Common myeloid progenitor, CD34-positive (primary cell): Measurements from ENCODE around the gene SPTBN1.
A peak's percentile ranks its signal among the peaks of the same experiment; 100 is the strongest.

Experiments
- CTCF ChIA-PET: fragments of 350-600 bp; sonication (Branson Sonifier 250); formaldehyde crosslinking; loops from one replicate; lab custom pipeline; 2021; ENCODE audit warnings: antibody characterized with exemption; lab: Charles Lee
- POLR2A ChIA-PET: fragments of 350-600 bp; sonication (Branson Sonifier 250); formaldehyde crosslinking; loops from one replicate; lab custom pipeline; 2021; ENCODE audit warnings: antibody characterized with exemption; lab: Charles Lee
- DNase-seq, 3 donors: peaks; one replicate each; pipeline versions ENCODE4 v3.0.0 to v3.0.0-alpha.2; 2013
- H3K27ac ChIP-seq, 2 experiments: 1 replicate in 1 of 2; 2 replicates in 1 of 2; pipeline ENCODE4 v1.7.0; 2013; ENCODE audit warnings: inconsistent platforms in 2 of 2, low read length in 2 of 2, mild to moderate bottlenecking in 2 of 2, low read depth in 1 of 2, moderate library complexity in 1 of 2; ENCODE audit not compliant: severe bottlenecking in 2 of 2, insufficient read depth in 1 of 2, poor library complexity in 1 of 2
- H3K27me3 ChIP-seq, 5 experiments: replicated peaks in 2 of 5; 1 replicate in 3 of 5; 2 replicates in 2 of 5; pipeline versions ENCODE4 v1.6.1 to v1.7.0; 2013; ENCODE audit warnings: low read length in 4 of 5, mild to moderate bottlenecking in 2 of 5, moderate library complexity in 2 of 5, inconsistent platforms in 1 of 5; ENCODE audit not compliant: insufficient read depth in 5 of 5, control insufficient read depth in 4 of 5
- H3K36me3 ChIP-seq, 4 experiments: 1 replicate in 2 of 4; 2 replicates in 2 of 4; pipeline versions ENCODE4 v1.6.1 to v1.7.0; 2013; ENCODE audit warnings: low read length in 3 of 4, control low read depth in 1 of 4, mild to moderate bottlenecking in 1 of 4; ENCODE audit not compliant: control insufficient read depth in 4 of 4, insufficient read depth in 4 of 4
- H3K4me1 ChIP-seq, 4 experiments: 1 replicate in 3 of 4; 2 replicates in 1 of 4; pipeline versions ENCODE4 v1.6.1 to v1.7.1; 2013; ENCODE audit warnings: low read length in 3 of 4, mild to moderate bottlenecking in 3 of 4, control low read depth in 1 of 4, inconsistent platforms in 1 of 4, moderate library complexity in 1 of 4; ENCODE audit not compliant: control insufficient read depth in 4 of 4, insufficient read depth in 4 of 4; ENCODE audit errors: control extremely low read depth in 1 of 4
- H3K4me3 ChIP-seq, 7 experiments: 1 replicate in 4 of 7; 2 replicates in 3 of 7; pipeline versions ENCODE4 v1.5.1 to v1.7.0; 2013; ENCODE audit warnings: mild to moderate bottlenecking in 7 of 7, low read length in 6 of 7, moderate library complexity in 6 of 7, inconsistent platforms in 2 of 7, low read depth in 2 of 7, control low read depth in 1 of 7; ENCODE audit not compliant: insufficient read depth in 4 of 7, control insufficient read depth in 1 of 7; ENCODE audit errors: extremely low read depth in 1 of 7
- H3K9me3 ChIP-seq, 5 experiments: 1 replicate in 4 of 5; 2 replicates in 1 of 5; pipeline versions ENCODE4 v1.6.1 to v1.7.1; 2013; ENCODE audit warnings: low read length in 4 of 5, mild to moderate bottlenecking in 2 of 5, inconsistent platforms in 1 of 5, low read depth in 1 of 5, moderate library complexity in 1 of 5; ENCODE audit not compliant: control insufficient read depth in 4 of 5, insufficient read depth in 2 of 5; ENCODE audit errors: control extremely low read depth in 1 of 5
- WGBS: methylation state at CpG from one replicate; pipeline ENCODE4 v1.1.5; 2013; ENCODE audit not compliant: insufficient coverage; 5-methylcytosine and 5-hydroxymethylcytosine counted together

The SPTBN1 gene

GRCh38 chr2:54678719-54679118 lies 222.6 kb downstream of the SPTBN1 start:
- 80% methylated on average over 2 of the region's 3 CpGs for WGBS
- ChIA-PET POLR2A (interaction anchor here (0.7 kb wide), 1 partner anchor 91 kb away, joined by 3 read pairs; no protein-coding TSS in a partner anchor), CTCF (interaction anchor here (1.3 to 9.9 kb wide), 2 partner anchors 15 to 26 kb away, joined by 6 to 82 read pairs; no protein-coding TSS in a partner anchor)
- Histone ChIP-seq H3K9me3 (no peaks in the 10 kb centered on the region), H3K36me3 (no peaks in the 10 kb centered on the region), H3K4me1 (peaks cover 0 to 14% (median 12%) of the 10 kb centered on the region in 4 experiments), H3K4me3 (no peak overlapping the region), H3K27me3 (peaks cover 0 to 11% (median 0%) of the 10 kb centered on the region in 5 experiments), H3K27ac (no peak overlapping the region)
- no peak for DNase-seq

DNA sequence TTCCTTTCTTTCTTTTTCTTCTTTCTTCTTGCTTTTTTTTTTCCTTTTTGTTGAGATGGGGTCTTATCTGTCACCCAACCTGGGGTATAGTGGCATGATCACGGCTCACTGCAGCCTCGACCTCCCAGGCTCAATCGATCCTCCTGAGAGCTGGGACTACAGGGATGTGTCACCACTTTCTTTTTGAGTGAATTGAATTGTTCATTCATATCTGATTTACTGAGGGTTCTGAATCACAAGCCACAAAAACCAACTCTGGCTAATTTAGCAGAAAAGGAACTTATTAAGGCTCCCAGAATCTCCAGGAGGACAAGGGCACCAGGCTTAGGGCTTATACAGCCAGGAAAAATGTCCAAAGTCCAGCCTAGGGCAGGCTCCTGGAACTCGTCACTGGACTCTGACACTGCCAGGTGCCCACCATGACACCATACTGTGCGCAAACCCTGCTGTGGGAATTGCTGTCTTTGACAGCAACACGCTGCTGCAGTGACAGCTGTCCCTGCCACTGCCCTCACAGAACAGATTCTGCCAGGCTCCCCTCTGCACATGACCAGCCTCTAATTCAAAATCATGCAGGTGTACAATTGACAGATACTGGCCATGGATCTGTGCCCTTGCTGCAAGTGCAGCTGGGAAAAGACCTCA lies 224.4 kb downstream of the SPTBN1 start:
- WGBS, result 92% methylated on average over 6 of the region's 6 CpGs
- CTCF ChIA-PET, result interaction anchor here (0.6 to 9.9 kb wide), 3 partner anchors 16 to 149 kb away, joined by 3 to 82 read pairs (median 4); no protein-coding TSS in a partner anchor
- peak in 2 of 3 donors; percentile 53 to 62 for DNase-seq

GRCh38 chr2:54681416-54681815 lies 225.3 kb downstream of the SPTBN1 start:
- H3K4me3 ChIP-seq, result no peak overlapping the region
- ChIA-PET POLR2A (interaction anchor here (0.6 kb wide), 1 partner anchor 590 kb away, joined by 3 read pairs; no protein-coding TSS in a partner anchor), CTCF (interaction anchor here (0.8 to 9.9 kb wide), 2 partner anchors 17 to 23 kb away, joined by 4 to 82 read pairs; no protein-coding TSS in a partner anchor)
- peaks cover 0 to 13% (median 10%) of the 10 kb centered on the region in 4 experiments for H3K4me1 ChIP-seq
- H3K27me3 ChIP-seq, result peaks cover 0 to 2% (median 0%) of the 10 kb centered on the region in 5 experiments
- H3K27ac ChIP-seq, result no peak overlapping the region
- no peaks in the 10 kb centered on the region for H3K36me3 ChIP-seq
- no peaks in the 10 kb centered on the region for H3K9me3 ChIP-seq
- WGBS, result 95% methylated on average over 5 of the region's 6 CpGs
- DNase-seq, result no peak

More for the DNA sequence above, 224.4 kb downstream of the SPTBN1 start:
- Histone ChIP-seq H3K9me3 (no peaks in the 10 kb centered on the region), H3K36me3 (no peaks in the 10 kb centered on the region), H3K27ac (no peak overlapping the region), H3K27me3 (peaks cover 0 to 5% (median 0%) of the 10 kb centered on the region in 5 experiments), H3K4me1 (peaks cover 0 to 13% (median 10%) of the 10 kb centered on the region in 4 experiments), H3K4me3 (no peak overlapping the region)
- POLR2A ChIA-PET, result interaction anchor here (0.7 kb wide), 1 partner anchor 126 kb away, joined by 4 read pairs; no protein-coding TSS in a partner anchor

DNA sequence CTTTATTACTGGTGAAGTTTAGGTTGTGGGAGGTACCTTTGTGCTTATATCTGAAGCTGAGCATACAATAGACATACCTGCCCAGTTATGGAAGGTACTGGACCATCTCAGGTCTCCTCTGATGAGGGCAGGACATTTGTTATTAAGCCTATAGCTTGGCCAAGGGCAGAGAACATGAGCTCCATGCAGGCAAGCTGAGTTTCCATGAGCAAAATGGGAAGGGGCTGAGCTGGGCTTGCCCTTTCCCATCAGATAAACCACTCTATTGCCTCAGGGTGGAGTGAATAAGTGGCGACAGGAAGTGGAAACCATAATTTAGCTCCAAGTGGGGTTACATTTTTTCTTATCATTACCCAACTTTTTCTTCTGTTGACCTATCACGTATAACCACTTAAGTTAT lies 227.5 kb downstream of the SPTBN1 start:
- H3K27me3 ChIP-seq, result no peaks in the 10 kb centered on the region
- no peaks in the 10 kb centered on the region for H3K9me3 ChIP-seq
- H3K4me3 ChIP-seq, result no peak overlapping the region
- no CpG with 5 or more reads among the region's 2 CpGs for WGBS
- H3K27ac ChIP-seq, result no peak overlapping the region
- DNase-seq, result no peak
- no peaks in the 10 kb centered on the region for H3K36me3 ChIP-seq
- POLR2A ChIA-PET, result no interaction called here
- peaks cover 0 to 21% (median 16%) of the 10 kb centered on the region in 4 experiments for H3K4me1 ChIP-seq
- CTCF ChIA-PET, result interaction anchor here (1.3 to 1.8 kb wide), 2 partner anchors 21 to 494 kb away, joined by 3 to 6 read pairs; no protein-coding TSS in a partner anchor

GRCh38 chr2:54685263-54685775 lies 229.2 kb downstream of the SPTBN1 start:
- Histone ChIP-seq H3K27me3 (no peaks in the 10 kb centered on the region), H3K4me3 (no peak overlapping the region), H3K4me1 (peaks cover 0 to 20% (median 15%) of the 10 kb centered on the region in 4 experiments), H3K9me3 (no peaks in the 10 kb centered on the region), H3K27ac (no peak overlapping the region), H3K36me3 (no peaks in the 10 kb centered on the region)
- WGBS, result 100% methylated on average over 4 of the region's 4 CpGs
- CTCF ChIA-PET, result interaction anchor here (1.1 to 4.0 kb wide), 3 partner anchors 19 to 180 kb away, joined by 3 to 14 read pairs (median 9); no protein-coding TSS in a partner anchor
- DNase-seq, result no peak
- POLR2A ChIA-PET, result interaction anchor here (0.6 kb wide), 1 partner anchor 25 kb away, joined by 3 read pairs; no protein-coding TSS in a partner anchor

DNA sequence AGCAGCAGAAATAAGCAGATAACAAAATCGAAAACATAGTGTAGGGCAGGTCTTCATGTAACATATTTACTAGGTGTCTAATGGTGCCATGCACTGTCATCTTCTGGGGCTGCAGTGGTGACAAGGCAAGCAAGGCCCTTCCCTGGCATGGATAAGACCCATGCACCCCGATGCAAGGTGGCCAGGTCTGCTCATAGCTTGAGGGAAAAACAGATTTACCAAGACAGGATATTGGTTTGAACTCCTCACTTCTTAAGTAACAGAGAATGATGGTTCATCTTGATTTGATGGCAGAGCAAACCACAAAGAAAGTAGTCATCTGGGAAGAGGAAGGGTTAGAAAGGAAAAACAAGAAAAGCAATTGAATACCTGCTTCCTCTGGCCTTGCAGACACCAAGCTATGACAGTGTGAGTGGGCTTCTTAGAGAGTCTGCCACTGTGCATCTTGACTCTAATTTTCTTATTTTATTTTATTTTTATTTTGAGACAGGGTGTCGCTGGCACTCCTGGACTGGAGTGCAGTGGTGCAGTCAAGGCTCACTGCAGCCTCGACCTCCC lies 231.5 kb downstream of the SPTBN1 start:
- ChIA-PET CTCF (interaction anchor here (0.5 to 4.0 kb wide), 3 partner anchors 17 to 493 kb away, joined by 3 to 14 read pairs (median 6); no protein-coding TSS in a partner anchor), POLR2A (no interaction called here)
- WGBS, result 59% methylated on average over 4 of the region's 4 CpGs
- DNase-seq, result peak in 1 of 3 donors; percentile 33
- Histone ChIP-seq H3K4me3 (no peak overlapping the region), H3K36me3 (no peaks in the 10 kb centered on the region), H3K27me3 (no peaks in the 10 kb centered on the region), H3K27ac (no peak overlapping the region), H3K9me3 (no peaks in the 10 kb centered on the region), H3K4me1 (peaks cover 0 to 14% (median 5%) of the 10 kb centered on the region in 4 experiments)
